Activated T-cell treated with anti-CD3 and anti-CD28 coated beads, Interleukin-2, amount 50 U/mL, for 1 hour (primary cell): ENCODE results near the gene DIAPH2.
"Not testable (repeated sequence)": the region's sequence is repeated elsewhere in the genome, so short reads cannot be mapped to it uniquely, and the experiment has no call there.

Source experiments
- DNase-seq: peaks from one replicate; pipeline ENCODE4 v3.0.0-alpha.2; 2020

Gene DIAPH2

DNA sequence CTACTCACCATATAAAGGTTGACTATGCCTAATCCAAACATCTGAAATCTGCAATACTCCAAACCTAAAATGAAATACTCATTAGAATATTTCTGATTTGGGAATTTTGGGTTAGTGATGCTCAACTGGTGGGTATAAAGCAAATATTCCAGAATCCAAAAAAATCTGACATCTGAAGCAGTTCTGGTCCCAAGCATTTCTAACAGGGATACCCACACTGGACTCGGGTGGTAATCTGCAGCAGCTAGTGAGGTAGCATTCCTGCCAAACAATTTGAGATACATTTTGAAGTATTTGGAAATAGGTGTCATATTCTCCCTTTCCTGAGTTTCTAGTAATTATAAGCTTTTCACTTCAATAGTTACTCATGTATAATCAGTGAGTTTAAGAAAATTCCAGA is 149.5 kb downstream of the DIAPH2 start:
- DNase-seq, result no peak

DNA sequence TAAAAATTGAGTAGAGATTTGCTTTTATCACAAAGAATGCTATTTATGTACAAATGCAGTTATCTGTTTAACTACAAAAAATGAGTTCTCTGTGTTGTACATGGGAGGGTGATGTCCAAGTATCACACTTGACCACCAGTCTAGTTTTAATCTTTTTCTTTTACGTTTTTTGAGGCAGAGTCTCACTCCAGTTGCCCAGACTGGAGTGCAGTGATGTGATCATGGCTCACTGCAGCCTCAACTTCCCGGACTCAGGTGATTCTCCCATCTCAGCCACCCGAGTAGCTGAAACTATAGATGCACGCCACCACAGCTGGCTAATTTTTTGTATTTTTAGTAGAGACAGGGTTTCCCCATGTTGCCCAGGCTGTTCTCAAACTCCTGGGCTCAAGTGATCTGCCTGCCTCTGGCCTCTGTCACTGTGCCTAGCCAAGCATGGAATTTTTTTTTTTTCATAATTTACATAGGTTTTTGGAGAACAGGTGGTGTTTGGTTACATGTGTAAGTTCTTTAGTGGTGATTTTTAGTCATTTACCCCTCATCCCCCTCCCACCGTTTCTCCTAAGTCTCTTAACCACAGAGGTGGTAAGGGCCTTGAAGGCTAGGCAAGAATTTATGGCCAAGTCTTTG is 151.1 kb downstream of the DIAPH2 start:
- no peak for DNase-seq

DNA sequence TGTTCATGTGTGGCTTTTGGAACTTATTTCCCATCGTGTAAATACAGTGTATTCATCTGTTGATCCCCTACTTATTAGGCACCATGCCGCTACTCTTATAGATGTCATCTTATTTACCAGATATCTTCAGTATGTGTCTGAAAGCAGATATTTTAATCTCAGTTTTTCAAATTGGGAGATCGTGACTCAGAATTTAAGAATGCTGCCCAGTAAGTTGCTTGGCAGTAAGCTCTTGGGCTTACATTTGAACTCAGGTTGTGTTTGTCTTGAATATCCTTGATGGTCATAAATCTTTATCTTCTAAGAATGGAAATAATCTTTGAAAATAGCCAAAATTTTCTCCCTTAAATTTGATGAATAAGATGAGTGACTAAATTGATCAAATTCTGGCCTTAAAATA is 153.2 kb downstream of the DIAPH2 start:
- DNase-seq, result no peak

DNA sequence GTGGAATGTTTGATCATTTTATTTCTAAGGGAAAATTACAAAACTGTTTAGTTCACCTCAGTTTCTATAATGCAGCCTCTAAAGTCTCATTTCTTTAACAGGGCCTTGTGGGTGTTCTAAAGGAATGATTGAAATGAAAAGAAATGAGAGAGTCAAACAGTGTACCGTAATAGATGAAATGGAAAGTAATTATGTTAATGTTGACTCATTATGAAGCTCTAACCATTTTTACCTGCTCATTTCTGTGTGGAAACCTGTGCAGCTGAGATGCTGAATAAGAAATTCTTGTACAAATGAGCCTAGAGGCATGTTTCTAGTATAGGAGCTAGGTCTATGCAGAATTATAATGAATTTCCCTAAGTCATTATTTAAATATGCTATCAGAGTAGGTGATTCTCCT is 153.9 kb downstream of the DIAPH2 start:
- no peak for DNase-seq

DNA sequence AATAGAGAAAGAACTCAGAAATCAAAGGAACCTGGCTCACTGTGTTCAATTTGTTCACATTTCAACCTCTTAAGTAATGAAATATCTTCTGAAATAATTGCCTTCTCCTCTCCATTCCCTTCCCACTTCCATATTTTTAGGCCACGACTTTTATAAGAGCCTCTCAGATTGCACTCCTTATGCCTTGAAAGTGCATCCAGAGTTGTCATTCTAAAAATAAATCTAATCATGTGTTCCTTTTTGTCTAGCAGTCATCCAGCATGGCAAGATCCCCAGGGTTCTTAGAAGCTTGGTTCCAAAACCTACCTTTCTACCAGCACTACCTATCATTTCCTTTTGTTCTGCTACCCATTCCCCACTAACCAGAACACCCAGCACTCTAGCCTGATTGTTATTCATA is 156.7 kb downstream of the DIAPH2 start:
- DNase-seq, result no peak

DNA sequence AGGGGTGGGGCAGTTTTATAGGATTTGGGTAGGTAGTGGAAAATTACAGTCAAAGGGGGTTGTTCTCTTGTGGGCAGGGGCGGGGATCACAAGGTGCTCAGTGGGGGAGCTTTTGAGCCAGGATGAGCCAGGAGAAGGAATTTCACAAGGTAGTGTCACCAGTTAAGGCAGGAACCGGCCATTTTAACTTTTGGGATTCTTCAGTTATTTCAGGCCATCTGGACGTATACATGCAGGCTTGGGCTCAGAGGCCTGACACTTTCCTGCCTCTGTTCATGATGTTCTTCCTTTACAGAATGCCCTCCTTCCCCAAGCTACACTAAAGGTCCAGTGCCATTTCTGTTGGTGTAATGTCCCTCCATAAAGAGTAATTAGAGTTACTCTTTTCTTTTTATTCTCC is 157.2 kb downstream of the DIAPH2 start:
- DNase-seq, result not testable (repeated sequence)

DNA sequence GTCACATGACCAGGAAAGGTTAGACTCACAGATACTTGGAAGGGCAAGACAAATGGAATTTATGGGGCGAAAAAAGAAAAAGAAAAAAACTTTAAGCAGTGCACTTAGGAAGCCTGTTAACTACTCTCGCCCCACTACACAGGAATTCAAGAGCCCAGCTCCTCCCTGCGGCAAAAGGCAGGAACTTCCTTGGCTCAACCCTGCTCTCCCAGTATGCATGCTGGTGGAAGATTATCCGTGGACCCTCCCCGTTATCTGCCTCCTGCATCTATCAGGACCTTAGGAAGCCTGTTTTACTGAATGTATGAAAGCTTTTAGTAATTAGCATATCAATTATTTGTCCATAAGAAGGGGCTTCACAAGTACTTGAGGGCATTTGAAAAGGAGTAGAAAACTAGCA is 158.9 kb downstream of the DIAPH2 start:
- no peak for DNase-seq

DNA sequence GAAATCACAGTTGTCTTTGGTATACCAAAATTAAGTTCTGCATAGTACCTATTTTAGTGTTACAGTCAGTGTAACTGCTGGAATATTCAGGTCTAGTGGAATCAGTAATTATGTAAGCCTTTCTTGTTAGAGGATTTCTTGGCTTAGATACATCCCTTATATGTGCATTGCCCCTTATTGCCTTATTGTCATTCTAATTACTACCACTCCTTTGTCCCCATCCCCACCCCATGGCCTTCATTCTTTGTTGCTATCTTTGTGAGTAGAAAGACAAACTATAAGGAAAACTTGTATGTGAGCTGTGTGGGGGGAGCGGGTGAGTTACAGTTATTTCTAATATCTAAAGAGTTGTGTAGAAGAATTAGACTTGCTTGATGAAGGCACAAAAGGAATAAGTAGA is 162.2 kb downstream of the DIAPH2 start:
- no peak for DNase-seq

DNA sequence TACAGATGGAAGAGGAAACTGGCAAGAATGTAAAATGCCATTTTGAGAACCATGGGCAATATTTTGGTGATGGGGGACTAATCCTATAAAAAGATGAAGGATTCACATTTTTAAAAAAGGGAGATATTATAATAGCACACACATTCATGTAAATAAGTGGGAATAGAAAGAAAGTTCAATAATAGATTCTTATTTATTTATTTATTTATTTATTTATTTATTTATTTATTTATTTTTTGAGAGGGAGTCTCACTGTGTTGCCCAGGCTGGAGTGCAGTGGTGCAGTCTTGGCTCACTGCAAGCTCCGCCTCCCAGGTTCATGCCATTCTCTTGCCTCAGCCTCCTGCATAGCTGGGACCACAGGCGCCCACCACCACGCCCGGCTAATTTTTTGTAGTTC is 174.8 kb downstream of the DIAPH2 start:
- not testable (repeated sequence) for DNase-seq

DNA sequence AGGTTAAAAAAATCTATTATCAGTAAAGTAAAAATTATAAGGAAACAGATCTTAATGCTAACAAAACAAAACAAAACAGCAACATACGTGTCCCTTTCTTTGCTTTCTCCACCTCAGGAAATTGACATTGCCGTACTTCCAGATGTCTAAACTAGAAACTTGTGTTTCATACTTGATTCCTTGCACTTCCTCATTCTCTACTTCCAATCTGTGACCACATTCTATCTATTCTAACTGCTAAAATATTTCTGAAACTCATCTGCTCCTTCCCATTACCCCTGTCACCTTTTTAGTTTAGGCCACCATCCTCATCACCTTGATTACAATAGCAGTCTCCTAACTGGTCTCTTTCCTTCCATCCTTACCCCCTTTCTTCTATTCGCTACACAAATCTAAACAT is 176.6 kb downstream of the DIAPH2 start:
- DNase-seq, result no peak

DNA sequence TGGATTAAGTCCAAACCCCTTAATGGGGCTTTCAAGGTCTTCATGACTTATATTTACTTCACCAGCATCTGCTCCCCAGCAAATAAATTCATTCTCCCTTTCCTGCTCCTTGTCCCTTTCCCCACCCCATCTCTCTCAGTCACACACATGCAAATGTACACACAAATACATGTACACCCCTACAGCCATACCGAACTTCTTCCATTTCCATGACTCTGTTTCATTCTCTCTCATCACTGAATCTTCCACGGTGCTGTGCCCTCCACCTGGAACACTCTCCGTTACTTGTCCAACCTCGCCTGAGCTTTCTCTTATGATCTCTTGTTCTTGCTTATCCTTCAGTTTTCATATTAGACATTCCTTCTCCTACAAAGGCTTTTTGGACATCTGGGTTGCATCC is 177.0 kb downstream of the DIAPH2 start:
- no peak for DNase-seq

DNA sequence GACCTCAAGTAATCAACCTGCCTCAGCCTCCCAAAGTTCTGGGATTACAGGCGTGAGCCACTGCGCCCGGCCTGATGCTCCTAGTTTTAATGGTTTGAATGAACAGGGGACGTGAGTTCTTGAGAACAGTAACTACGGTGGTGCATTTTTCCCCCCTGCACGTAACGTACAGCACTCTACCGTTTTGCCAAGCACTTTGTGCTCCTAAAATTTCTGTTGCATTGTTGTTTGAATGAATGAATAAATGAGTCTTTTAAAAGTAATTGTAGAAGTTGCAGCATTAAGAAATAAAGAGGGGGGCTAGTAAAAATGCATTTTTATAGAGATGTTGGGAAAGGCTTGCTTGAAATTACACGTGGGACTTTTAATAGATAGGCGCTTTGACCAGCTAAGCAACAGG is 199.0 kb downstream of the DIAPH2 start, which contains the start of gene RPA4:
Gene RPA4, plus strand, starts transcription at position 301 of the 400 bp plus-strand sequence. CDS start 403 bp downstream, outside the sequence.
- no peak for DNase-seq

DNA sequence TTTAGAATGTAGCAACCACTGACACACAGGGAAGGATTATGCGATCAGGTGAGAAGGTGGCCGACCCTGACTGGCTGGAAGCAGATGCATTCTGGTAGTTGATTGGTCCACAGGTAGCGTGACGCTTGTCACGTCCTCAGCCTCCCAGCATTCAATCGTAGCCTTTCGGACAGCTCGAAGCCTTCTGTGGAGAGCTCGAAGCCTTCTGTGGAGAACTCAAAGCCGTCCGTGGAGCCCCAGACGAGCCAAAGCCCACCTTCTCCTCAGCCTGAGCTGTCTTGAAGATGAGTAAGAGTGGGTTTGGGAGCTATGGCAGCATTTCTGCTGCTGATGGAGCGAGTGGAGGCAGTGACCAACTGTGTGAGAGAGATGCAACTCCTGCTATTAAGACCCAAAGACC is 199.4 kb downstream of the DIAPH2 start:
- DNase-seq, result no peak

DNA sequence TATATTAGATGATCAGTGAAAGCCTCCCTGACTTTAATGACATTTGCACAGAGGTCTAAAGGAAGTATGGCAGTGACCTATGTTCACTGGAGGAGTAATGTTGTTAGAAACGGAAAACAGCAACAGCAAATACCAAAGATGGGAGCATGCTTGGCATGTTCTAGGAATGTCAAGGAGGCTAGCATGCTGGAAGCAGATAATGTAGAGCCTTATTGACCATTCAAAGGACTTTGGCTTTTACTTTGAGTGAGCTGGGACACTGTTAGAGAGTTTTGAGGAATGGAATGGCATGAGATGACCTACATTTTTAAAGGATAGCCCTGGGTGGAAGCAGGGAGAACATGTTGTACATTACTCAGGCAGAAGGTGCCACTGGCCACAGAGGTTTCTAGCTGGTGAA is 205.1 kb downstream of the DIAPH2 start:
- DNase-seq, result no peak

DNA sequence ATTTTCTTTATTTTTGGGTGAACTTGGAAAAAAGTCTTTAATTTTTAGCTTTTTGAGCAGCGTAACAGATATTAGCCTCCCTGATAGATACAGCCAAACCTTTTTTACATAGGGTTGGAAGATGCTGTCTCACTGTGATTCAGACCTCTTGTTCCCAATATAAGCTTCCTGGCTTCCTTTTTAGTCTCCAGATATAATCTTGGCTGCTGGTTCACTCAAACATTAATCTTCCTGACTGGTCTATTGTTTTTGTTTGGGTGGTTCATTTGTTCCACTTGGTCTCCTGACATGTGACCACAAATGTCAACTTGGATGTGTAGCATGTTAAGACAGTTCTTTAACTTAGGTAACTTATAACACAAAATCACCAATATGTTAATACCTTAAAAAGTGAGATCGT is 222.1 kb downstream of the DIAPH2 start:
- no peak for DNase-seq

DNA sequence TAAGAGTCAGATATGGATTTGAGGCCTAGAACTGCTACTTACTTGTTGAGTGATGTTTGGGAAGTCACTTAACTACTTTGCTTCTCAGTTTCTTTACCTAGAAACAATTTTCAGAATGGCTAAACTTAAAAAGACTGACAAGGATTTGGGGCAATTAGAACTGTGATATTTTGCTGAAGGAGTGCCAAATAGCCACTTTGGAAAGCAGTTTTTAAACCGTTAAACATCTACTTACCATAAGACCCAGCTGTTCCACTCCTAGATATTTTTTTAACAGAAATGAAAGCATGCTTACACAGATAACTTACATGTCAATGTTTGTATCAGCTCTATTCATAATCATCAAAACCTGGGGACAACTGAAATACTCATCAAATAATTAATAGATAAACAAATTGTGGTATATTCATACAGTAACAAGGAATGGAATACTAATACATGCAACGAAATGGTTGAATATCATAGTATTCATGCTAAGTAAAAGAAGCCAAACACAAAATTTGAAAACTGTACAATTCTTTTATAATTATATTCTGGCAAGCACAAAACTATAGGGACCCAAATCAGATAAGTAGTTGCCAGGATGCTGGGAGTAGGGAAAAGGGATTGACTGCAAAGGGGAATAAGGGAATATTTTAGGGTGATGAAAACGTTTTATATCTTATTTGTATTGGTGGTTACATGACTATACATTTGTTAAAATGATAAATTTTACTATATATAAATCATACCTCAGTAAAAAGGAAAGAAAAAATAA is 223.1 kb downstream of the DIAPH2 start:
- DNase-seq, result no peak

DNA sequence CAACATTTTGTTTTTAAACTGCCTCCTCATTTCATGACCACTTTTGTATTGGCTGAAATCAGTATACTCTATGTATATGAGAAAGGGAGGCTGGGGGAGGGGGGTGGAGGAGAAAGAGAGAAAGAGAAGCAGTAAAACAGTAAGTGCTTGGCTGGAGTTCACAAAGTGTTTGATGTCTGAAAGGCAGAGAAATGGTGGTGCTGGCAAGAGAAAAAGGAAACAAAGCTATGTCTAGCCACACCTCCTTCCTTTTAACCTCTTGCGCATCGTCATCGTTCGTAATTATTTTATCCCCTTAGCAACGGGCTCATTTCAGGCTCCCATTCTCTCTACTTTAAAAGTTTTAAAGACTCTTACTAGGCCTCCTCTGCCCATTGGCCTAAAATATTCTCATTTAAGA is 224.6 kb downstream of the DIAPH2 start:
- DNase-seq, result no peak

DNA sequence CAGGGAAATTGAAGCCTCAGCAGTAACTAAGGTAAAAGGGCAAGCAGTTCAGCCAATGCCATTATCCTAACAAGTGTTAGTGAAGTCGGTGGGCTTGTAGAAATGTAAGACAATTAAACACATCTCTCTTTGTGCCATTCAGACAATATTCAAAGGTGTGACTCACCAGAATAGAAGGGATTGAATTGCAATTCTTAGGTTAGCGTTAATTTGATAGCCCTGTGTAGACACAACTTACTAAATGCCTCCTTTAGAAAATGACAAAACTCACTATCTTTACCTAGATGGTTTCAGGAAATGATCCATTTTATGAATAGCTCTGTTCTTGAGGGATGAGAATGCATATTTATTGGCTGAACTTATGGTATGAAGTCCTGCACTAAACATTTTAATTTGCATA is 234.2 kb downstream of the DIAPH2 start:
- no peak for DNase-seq

DNA sequence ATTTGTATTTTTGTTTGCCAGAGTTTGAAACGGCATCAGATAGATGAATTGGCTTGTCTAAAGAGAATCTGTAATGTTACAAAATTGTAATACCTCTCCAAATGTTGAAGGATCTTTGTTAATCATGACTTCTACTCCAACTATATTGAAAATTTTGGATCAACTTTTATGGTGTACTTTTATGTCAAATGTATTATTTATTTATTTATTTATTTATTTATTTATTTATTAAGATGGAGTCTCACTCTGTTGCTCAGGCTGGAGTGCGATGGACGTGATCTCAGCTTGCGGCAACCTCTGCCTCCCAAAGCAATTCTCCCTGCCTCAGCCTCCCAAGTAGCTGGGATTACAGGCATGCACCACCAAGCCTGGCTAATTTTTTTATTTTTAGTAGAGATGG is 235.0 kb downstream of the DIAPH2 start:
- no peak for DNase-seq

DNA sequence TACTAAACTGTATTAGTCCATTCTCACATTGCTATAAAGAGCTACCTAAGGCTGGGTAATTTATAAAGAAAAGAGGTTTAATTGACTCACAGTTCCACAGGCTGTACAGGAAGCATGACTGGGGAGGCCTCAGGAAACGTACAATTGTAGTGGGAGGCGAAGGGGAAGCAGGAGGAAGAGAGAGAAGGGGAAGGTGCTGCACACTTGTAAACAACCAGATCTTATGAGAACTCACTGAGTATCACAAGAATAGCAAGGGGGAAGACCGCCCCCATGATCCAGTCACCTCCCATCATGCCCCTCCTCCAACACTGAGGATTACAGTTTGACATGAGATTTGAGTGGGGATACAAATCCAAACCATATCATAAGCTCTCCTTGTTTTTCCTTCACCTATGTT is 239.9 kb downstream of the DIAPH2 start:
- DNase-seq, result no peak

DNA sequence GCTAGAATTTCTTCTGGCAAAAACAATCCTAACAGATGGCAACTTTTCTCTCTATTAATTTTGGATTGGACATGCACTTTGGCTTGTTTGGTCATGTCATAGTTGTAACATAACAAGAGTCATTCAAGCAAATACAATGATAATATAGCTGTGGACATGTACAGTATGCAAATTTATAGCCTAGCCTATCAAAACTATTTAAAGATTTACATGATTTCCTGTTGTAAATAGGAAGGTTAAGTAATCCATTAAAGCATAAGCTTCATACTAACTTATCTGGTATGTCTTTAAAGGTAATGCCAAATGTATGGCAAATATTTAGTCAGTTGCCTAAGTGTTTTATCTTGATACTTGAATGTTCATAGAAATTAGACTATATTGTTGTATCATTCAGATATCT is 244.4 kb downstream of the DIAPH2 start:
- no peak for DNase-seq

DNA sequence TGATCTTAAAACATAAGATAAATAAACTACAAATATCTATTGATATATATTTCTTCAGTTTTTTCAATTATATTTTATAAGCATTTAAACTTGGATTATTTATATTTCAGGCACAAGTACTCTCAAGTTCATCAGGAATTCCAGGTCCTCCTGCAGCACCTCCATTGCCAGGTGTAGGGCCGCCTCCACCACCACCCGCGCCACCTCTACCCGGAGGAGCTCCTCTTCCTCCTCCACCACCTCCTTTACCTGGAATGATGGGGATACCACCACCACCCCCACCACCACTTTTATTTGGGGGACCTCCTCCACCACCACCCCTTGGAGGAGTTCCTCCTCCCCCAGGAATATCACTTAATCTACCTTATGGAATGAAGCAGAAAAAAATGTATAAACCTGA is 273.1 kb downstream of the DIAPH2 start:
- no peak for DNase-seq

DNA sequence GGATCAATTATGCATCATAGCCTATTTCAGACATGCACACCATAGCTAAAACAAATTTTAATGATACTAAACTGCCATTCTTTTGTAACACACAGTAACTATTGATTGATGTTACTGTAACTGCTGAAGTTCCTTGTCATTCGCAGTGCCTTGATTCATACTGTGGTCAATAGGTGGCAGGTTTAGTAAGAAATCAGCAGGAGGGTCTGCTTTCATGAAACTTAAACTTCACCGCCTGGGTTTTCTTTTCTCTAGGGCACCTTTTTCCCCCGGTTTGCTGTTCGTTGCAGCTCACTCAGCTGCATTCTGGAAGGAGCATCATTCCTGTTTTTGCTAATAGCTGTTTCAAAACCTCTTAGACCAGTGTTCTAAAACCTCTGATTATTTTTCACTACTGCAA is 287.2 kb downstream of the DIAPH2 start:
- no peak for DNase-seq

DNA sequence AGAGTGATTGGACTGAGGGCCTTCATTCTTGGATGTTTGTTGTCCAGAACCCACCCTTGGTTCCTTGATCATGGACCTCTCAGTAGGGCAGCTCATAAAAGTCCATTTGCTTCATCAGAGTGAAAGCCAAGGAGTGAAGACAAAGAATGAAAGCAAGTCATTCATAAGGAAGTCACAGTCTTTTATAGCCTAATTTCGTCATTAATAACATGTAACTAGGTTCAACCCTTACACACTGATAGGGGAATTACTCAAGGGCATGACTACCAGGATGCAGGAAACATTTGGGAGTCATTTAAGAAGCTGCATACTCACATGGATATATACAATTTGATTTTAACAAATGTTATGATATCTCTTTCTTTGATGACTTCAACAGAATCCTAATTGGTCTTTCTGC is 294.3 kb downstream of the DIAPH2 start:
- no peak for DNase-seq

DNA sequence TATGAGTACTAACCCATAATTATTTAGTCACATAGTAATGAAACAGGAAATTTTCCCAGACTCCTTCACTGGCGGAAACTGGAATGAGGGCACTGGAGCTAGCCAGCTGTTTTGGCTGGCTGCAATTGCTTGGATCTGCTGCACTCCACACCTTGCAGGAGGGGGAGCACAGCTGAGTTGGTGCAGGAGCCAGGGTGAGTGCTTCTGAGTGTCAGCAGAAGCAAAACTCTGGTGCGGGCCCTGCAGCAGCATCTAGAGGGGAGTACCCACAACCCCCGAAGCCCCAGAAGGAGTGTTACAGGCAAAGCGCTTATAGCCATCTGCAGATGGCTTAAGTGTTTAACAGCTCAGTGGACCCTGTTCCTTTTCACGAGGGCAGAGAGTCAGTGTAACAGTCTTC is 295.1 kb downstream of the DIAPH2 start:
- DNase-seq, result no peak
